GM12891 (cell line): Measurements from ENCODE around the gene ZDHHC7.

Experiments
- PAX5 ChIP-seq: IDR thresholded peaks from 2 replicates; pipeline ENCODE4 v1.6.1; 2011; ENCODE audit warnings: low read length, moderate library complexity, mild to moderate bottlenecking; ENCODE audit not compliant: insufficient read depth, severe bottlenecking
- POLR2A ChIP-seq: IDR thresholded peaks from 2 replicates; pipeline ENCODE4 v1.6.1; 2011; ENCODE audit warnings: low read depth, low read length, control low read depth
- POLR2AphosphoS5 ChIP-seq: IDR thresholded peaks from 2 replicates; pipeline ENCODE4 v1.6.1; 2011; ENCODE audit warnings: low read depth, low read length, control low read depth
- POU2F2 ChIP-seq: IDR thresholded peaks from 2 replicates; pipeline ENCODE4 v1.6.1; 2011; ENCODE audit warnings: low read depth, mild to moderate bottlenecking, control low read depth, low read length, moderate library complexity
- SPI1 ChIP-seq: IDR thresholded peaks from 2 replicates; pipeline ENCODE4 v1.6.1; 2011; ENCODE audit warnings: low read depth, low read length, control low read depth
- TAF1 ChIP-seq: IDR thresholded peaks from 2 replicates; pipeline ENCODE4 v1.6.1; 2011; ENCODE audit warnings: low read depth, low read length, control low read depth

- no peak for TF ChIP-seq POLR2A
- no peak for TF ChIP-seq POLR2AphosphoS5
- TF ChIP-seq TAF1, result no peak
- no peak for TF ChIP-seq POU2F2
- no peak for TF ChIP-seq PAX5
- TF ChIP-seq SPI1, result no peak
Observed at GRCh38 chr16:84947022-84947421, 64.3 kb downstream of the ZDHHC7 start.
